HG03354 (cell line): ENCODE results near the gene AKR1C4.
"Not testable (repeated sequence)": the region's sequence is repeated elsewhere in the genome, so short reads cannot be mapped to it uniquely, and the experiment has no call there.

Experiments used
- ATAC-seq: cut with Tn5 transposase; IDR thresholded peaks from one replicate; pipeline ENCODE4 v1.9.1; 2021; ENCODE audit warnings: mild to moderate bottlenecking; ENCODE audit not compliant: unreplicated experiment, poor library complexity, severe bottlenecking

The AKR1C4 gene

DNA sequence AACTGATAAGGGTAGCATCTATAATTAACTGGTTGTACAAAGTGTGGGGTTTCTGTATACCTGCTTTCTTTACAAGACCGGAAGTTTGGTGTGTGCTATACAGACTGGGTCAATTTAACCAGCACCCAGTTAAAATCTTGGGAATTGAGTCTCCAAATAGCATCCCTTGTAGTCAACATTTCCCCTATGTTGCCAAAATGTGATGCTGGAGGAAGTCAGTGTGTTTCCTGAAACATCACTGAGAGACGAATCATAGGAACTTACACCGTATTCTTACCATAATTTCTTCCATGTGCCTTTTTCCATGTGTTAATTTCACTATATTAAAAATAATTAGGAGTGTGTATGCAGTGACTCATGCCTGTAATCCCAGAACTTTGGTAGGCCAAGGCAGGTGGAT is 1.7 kb downstream of the AKR1C4 start:
- no peak for ATAC-seq

DNA sequence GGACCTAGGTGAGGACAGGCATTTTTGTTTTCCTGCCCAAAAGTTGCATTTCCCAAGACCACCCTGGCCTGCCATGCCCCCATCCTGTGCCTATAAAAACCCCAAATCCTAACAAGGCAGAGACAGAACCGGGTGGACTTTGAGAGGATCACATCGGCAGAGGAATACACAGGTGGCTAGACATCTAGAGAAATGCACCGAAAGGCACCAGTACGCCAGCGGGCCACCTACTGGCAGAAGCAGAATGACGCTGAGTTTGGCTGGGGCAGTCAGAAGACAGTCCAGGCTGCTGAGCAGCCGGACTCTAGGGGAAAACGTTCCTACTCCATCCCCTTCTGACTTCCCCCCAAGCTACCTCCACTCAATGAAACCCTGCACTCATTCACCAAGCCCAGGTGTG is 2.8 kb downstream of the AKR1C4 start:
- ATAC-seq: no peak

DNA sequence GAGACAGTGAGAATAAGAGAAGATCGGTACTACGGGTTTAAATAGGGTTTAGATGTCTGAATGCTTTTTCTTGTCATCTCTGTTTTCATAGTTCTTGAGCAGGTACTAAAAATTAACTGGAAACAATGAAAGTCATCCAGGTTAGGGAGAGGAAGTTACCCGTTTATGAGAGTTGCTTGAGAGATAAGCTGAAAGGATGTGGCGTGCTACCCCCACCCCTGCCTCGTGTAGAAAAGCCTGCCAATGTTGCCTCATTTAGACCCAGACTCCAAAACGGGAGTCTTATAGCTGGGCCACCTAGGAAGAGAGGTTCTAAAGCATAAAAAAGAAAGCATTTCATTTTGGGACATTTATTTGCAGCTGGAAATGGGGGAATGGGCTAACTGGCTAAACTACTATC is 10.2 kb downstream of the AKR1C4 start:
- no peak for ATAC-seq

DNA sequence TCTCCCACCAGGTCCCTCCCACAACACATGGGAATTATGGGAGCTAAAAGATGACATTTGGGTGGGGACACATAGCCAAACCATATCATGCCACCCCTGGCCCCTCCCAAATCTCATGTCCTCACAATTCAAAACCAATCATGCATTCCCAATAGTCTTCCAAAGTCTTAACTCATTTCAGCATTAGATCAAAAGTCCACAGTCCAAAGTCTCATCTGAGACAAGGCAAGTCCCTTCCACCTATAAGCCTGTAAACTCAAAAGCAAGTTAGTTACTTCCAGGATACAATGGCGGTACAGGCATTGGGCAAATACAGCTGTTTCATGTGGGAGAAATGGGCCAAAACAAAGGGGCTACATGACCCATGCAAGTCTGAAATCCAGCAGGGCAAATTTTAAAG is 13.1 kb downstream of the AKR1C4 start:
- not testable (repeated sequence) for ATAC-seq

DNA sequence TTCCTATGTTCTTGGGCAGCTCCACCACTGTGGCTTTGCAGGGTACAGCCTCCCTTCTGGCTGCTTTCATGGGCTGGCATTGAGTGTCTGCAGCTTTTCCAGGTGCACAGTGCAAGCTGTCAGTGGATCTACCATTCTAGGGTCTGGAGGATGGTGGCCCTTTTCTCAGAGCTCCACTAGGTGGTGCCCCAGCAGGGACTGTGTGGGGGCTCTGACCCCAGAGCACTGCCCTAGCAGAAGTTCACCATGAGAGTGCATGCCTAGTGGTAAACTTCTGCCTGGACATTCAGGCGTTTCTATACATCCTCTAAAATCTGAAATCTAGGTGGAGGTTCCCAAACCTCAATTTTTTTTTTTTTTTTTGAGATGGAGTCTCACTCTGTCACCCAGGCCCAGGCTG is 13.6 kb downstream of the AKR1C4 start:
- ATAC-seq: not testable (repeated sequence)

DNA sequence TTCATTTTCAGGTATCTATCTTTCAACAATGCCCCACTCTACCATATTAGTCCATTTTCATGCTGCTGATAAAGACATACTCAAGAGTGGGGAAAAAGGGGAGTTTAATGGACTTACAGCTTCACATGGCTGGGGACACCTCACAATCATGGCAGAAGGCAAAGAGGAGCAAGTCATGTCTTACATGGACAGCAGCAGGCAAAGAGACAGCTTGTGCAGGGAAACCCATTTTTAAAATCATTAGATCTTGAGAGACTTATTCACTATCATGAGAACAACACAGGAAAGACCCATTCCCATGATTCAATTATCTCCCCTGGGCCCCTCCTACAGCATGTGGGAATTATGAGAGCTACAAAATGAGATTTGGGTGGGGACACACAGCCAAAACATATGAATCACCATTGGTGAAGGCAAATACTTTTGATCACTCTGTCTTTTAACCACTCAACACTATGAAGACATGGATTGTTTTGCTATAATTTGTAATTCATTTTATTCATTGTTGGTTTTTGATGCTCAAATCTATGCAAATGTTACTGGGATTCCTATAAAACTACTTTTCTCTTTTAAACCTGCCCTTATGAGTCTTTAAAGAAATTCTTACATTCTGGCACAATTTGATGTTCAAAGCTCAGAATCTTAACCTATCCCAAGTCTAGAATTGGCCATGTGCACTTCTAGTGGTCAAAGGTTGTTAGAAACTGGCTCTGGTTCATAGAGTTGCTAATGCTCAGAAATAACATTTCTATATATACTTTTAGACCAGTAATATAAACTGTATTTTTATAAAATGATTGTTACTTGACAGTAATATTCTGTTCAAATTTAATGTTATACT is 15.3 kb downstream of the AKR1C4 start:
- no peak for ATAC-seq

DNA sequence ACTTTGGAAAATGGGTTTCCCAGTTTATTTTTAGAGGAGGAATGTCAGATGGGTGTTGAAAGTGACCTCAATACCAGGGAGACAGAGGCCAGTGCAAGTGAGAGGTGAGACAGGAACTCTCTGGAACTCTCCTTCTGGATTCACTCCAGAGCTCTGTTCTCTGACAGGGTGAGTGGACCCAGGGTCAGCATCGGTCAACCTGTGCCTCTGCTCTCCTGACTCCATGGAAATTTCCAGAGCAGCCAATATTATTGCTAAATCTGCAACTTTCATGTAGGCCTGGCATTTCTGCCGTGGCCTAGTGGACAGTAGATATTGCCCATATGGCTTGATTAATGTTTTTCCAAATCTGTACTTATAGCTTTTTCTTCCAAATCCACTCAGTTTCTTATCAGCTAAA is 20.2 kb downstream of the AKR1C4 start:
- no peak for ATAC-seq

DNA sequence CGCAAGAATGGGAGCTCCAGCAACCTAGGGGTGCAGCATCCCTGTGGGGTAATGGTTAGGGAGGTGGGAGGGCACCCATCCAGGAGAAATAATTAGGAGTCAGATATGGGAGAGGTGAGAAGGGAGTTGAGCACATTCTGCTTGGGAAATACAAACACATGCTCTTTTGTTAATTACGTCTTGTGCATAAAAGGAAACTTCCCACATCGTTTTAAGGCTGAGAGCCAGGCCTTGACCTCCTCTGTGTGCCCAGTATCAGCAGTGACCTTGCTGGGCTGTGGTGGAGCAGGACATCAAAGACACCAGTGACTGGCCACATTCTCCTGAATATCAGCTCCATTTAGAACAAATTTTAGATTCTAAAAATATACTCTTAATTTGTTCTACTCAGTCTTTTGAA is 22.6 kb downstream of the AKR1C4 start:
- ATAC-seq: no peak

DNA sequence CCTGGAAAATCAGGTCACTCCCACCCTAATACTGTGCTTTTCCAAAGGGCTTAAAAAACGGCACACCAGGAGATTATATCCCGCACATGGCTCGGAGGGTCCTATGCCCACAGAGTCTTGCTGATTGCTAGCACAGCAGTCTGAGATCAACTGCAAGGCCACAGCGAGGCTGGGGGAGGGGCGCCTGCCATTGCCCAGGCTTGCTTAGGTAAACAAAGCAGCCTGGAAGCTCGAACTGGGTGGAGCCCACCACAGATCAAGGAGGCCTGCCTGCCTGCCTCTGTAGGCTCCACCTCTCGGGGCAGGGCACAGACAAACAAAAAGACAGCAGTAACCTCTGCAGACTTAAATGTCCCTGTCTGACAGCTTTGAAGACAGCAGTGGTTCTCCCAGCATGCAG is 26.3 kb downstream of the AKR1C4 start:
- ATAC-seq: not testable (repeated sequence)

DNA sequence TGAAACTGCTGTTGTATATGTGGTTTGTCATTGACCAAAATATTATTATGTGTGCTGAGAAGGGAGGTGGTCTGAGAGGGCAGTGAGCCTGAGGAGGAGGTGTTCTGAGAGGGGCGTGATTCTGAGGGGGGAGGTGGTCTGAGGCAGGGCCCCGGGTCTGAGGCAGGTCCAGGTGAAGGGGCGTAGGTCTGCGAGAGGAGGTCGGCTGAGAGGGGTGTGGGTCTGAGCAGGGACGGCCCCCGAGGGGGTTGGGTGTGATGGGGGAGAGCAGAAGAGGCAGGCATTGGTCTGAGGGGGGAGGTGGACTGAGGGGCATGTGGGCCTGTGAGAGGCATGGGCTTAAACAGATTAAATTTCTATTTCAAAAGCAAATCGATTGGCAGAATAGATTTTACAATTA is 32.4 kb downstream of the AKR1C4 start:
- no peak for ATAC-seq

DNA sequence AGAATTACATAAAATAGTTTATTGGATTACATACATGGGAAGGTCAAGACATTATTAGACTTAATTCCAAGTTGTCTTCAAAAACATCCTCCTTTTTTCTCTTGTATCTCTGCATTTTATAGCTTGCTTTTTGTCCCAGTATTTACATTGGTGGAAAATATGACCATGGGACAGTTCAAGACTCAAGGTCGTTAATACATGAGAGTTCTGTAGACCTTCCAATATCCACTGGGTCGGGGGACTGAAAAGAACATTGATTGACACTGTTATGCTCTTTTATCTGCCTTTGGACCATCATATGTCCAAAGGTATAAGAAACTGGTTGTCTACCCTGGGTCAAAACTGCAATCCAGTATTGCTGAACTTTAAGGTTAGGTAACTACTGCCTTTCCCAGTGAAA is 36.7 kb downstream of the AKR1C4 start:
- no peak for ATAC-seq

DNA sequence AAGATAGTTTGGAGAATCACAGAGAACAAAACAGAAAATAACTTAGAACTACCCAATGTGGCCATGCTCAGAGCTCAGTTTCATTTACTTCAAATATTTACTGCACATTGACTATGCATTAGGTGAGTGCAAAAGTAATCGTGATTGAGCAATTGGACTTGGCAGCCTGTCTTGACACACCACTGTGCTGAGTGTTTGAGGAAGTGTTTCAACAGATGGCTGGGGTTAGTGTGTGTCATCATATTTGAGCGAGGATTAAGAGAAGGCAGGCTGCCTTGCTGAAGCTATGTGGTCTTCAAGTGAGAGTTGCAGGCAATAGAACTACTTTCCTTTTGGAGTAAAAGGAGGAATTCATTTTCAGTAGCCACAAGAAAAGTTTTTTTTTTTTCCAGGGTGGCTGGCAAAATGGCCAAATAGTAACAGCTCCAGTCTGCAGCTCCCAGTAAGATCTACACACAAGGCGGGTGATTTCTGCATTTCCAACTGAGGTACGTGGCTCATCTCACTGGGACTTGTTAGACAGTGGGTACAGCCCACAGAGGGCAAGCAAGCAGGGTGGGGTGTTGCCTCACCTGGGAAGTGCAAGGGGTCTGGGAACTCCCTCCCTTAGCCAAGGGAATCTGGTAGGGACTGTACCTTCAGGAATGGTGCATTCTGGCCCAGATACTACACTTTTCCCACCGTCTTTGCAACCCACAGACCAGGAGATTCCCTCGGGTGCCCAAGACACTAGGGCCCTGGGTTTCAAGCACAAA is 37.6 kb downstream of the AKR1C4 start:
- ATAC-seq: no peak

DNA sequence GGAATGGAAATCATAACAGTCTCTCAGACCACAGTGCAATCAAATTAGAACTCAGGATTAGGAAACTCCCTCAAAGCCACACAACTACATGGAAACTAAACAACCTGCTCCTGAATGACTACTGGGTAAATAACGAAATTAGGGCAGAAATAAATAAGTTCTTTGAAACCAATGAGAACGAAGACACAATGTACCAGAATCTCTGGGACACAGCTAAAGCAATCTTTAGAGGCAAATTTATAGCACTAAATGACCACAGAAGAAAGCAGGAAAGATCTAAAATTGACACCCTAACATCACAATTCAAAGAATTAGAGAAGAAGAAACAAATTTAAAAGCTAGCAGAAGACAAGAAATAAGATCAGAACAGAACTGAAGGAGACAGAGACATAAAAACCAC is 40.9 kb downstream of the AKR1C4 start:
- not testable (repeated sequence) for ATAC-seq

DNA sequence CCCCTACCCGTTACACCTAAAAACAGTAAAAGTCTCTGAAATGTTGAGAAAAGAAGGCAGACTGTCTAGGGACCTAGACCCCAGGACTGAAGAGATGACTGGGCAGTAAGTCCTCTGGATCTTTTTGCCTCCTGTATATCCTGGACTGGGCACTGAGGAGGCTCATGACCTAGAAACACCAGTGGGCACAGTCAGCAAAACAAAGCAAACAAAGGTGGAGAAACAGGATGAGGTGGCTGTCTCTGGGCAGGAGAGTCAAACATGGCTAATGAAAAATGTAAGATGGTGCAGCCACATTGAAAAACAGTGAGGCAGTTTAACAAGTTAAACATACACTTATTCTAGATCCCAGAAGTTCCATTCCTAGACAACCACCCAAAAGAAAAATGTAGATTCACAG is 45.9 kb downstream of the AKR1C4 start:
- no peak for ATAC-seq

DNA sequence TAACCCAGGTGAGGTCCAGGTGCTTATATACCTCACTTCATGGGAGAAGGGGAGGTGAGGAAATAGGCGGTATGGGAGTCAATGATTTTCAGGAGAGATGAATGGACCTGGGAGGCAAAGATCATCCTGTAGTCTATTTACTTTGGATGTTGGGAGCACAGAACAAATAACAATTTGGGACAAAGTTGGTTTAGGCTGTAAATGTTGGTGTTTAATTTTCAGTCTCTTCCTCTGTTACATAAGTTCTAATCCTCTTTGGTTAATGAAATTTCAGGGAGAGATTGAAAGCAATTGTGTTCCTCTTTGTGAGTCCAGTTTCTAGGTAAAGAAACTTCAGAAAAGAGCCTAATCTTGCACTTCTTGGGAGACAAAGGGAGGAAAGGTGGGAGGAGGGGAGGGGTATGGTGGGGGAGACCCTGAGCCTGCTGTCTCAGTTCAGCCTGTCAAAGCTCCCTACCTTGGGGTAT is 46.9 kb downstream of the AKR1C4 start:
- no peak for ATAC-seq

DNA sequence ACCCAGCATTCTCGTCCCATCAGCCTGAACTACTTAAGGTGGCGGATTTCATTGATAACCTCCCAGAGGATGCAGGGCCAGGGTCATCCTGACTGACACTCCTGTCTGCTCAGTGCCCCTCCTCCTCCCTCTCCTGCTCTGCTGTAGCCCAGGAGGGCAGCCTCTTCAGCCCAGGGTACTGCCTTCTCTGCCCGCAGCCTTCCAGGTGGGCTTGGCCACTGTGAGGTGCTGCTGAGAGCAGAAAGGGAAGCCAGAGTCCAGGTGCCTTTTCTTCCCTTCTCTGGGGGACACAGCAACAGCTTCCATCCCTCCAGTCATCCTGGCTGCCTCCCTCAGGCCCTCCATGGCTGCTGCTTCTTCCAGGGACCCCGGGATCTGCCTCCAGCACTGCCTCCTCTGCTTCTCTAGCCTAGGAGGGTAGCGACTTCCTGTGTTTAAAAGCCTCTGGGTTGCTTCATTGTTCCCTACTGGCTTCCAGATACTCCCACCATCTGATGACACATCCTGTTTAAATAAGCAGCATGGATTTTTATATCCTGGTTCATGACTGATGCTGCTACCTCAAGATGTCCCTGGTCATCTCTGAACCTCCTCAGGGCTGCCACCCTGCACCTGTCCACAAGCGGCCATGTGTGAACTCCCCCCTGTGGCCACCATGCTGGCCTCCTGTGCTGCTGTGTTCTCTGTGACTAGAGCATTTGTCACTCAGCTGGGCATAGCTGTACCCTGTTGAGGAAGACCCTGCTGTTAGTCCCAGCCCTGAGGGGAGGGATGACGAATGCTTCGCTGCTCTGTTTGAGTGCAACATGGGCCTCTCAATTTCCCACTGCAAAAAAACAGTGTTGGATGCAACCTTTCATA is 55.8 kb downstream of the AKR1C4 start:
- no peak for ATAC-seq

DNA sequence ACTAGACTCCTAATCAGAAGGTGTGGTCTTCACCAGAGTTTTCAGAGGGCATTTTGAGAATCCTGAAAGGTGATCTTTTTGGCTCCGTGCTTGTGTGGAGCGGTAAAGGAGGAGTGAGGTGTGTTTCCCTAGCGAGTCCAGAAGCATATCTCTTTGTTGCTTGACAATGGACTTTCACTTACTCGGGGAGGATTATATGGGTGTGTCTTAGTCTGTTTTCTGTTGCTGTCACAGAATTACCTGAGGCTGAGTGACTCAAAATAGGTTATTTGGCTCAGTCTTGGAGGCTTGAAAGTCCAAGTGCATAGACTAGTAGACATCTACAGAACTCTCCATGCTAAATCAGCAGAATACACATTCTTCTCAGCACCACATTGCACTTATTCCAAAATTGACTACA is 57.9 kb downstream of the AKR1C4 start:
- no peak for ATAC-seq

DNA sequence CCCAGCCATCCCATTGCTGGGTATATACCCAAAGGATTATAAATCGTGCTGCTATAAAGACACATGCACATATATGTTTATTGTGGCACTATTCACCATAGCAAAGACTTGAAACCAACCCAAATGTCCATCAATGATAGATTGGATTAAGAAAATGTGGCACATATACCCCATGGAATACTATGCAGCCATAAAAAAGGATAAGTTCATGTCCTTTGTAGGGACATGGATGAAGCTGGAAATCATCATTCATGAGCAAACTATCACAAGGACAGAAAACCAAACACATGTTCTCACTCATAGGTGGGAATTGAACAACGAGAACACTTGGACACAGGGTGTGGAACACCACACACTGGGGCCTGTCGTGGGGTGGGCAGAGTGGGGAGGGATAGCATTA is 61.1 kb downstream of the AKR1C4 start:
- not testable (repeated sequence) for ATAC-seq

DNA sequence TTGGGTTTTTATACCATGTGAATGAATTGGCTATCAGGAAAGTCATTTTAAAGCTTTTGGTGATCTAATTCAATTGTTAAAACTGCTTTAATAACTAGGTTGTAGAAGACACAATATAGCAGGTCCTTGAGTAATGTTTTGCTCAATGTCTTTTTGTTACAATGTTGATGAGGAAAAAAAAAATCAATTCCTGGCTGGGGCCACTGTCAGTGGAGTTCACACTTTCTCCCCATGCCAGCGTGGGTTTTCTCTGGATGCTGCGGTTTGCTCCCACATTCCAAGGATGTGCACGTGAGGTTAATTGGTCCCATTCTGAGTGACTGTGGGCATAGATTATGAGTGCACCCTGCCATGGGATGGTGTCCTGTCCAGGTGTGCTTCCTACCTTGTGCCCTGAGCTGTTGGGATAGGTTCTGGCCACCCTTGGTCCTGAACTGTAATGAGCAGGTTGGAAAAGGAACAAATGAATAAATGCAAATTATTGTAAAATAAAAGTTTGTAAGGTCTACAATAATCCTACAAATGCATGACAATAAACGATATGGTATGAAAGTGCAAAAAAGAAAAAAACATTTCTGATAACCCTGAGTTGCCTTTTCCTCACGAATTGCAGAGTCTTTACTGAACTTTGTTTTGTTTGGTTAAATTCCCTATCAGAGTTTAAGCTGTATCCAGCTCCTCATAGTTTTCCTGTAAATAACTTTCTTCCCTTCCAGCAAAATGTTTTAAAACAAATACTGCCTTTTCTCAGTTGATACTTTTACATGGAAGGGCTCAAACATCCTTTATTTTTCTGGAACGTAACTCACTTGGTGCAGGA is 62.7 kb downstream of the AKR1C4 start:
- no peak for ATAC-seq
